Putamen (tissue), 1 donor: Measurements from ENCODE around the gene STAM2.
A peak's percentile ranks its signal among the peaks of the same experiment; 100 is the strongest.
"Not testable (repeated sequence)": the region's sequence is repeated elsewhere in the genome, so short reads cannot be mapped to it uniquely, and the experiment has no call there.

Source experiments
- DNase-seq: peaks from one replicate; pipeline ENCODE4 v3.0.0-alpha.2; 2016; ENCODE audit warnings: low spot score

Gene STAM2

GRCh38 chr2:152106464-152106863 lies 69.1 kb downstream of the STAM2 start:
- no peak for DNase-seq

GRCh38 chr2:152103271-152103670 lies 72.3 kb downstream of the STAM2 start:
- no peak for DNase-seq

GRCh38 chr2:152100961-152101360 lies 74.6 kb downstream of the STAM2 start:
- no peak for DNase-seq

- DNase-seq: no peak
Measured at GRCh38 chr2:152099367-152100050, 76.1 kb downstream of the STAM2 start.

- peak; percentile 53 for DNase-seq
Measured at GRCh38 chr2:152098496-152099366, 76.8 kb downstream of the STAM2 start, which contains the start of gene CACNB4. CACNB4 (minus strand) TSS chr2:152099044.

GRCh38 chr2:152097801-152098495 lies 77.6 kb downstream of the STAM2 start:
- DNase-seq: no peak

- no peak for DNase-seq
Measured at GRCh38 chr2:152097290-152097800, 78.2 kb downstream of the STAM2 start.

- no peak for DNase-seq
Measured at GRCh38 chr2:152095146-152095545, 80.4 kb downstream of the STAM2 start.

- DNase-seq: no peak
Measured at GRCh38 chr2:152094014-152094413, 81.5 kb downstream of the STAM2 start.

- no peak for DNase-seq
Measured at GRCh38 chr2:152093464-152093863, 82.1 kb downstream of the STAM2 start.

GRCh38 chr2:152092095-152092494 lies 83.5 kb downstream of the STAM2 start:
- DNase-seq: no peak

GRCh38 chr2:152090726-152091125 lies 84.8 kb downstream of the STAM2 start:
- DNase-seq: not testable (repeated sequence)

GRCh38 chr2:152089238-152089637 lies 86.3 kb downstream of the STAM2 start:
- no peak for DNase-seq

- DNase-seq: no peak
Measured at GRCh38 chr2:152088006-152088405, 87.6 kb downstream of the STAM2 start.

GRCh38 chr2:152086231-152086630 lies 89.3 kb downstream of the STAM2 start:
- no peak for DNase-seq

- DNase-seq: no peak
Measured at GRCh38 chr2:152084076-152084475, 91.5 kb downstream of the STAM2 start.

- DNase-seq: no peak
Measured at GRCh38 chr2:152083202-152083875, 92.2 kb downstream of the STAM2 start.

GRCh38 chr2:152078662-152079061 lies 96.9 kb downstream of the STAM2 start:
- no peak for DNase-seq

GRCh38 chr2:152078023-152078422 lies 97.5 kb downstream of the STAM2 start:
- DNase-seq: no peak

GRCh38 chr2:152075461-152076050 lies 100.0 kb downstream of the STAM2 start:
- DNase-seq: no peak

GRCh38 chr2:152072011-152072410 lies 103.6 kb downstream of the STAM2 start:
- DNase-seq: no peak
